HEK293 (cell line): ENCODE measurements around the gene PXMP2.

ENCODE experiments used
- HOXC10 ChIP-seq: sonication (generic); formaldehyde crosslinking; IDR thresholded peaks from 2 replicates; pipeline ENCODE4 v1.8.1; 2023; ENCODE audit warnings: mild to moderate bottlenecking, missing genetic modification reagents
- HOXD13 ChIP-seq: sonication (generic); formaldehyde crosslinking; IDR thresholded peaks from 2 replicates; pipeline ENCODE4 v1.8.0; 2022; ENCODE audit warnings: missing genetic modification reagents, borderline replicate concordance
- PRDM1 ChIP-seq: fragments of 450-650 bp; formaldehyde crosslinking; IDR thresholded peaks from 2 replicates; pipeline ENCODE4; 2016; ENCODE audit warnings: missing biosample characterization, missing genetic modification characterization
- SP7 ChIP-seq: fragments of 450-650 bp; formaldehyde crosslinking; IDR thresholded peaks from 2 replicates; pipeline ENCODE4 v1.5.1; 2016; ENCODE audit warnings: missing biosample characterization, missing genetic modification characterization
- ZBTB21 ChIP-seq: fragments of 450-650 bp; formaldehyde crosslinking; IDR thresholded peaks from 2 replicates; pipeline ENCODE4 v1.5.1; 2017; ENCODE audit warnings: missing biosample characterization, missing genetic modification characterization
- ZBTB48 ChIP-seq: fragments of 450-650 bp; formaldehyde crosslinking; IDR thresholded peaks from 2 replicates; pipeline ENCODE4 v1.5.1; 2016; ENCODE audit warnings: missing biosample characterization, missing genetic modification characterization
- ZNF112 ChIP-seq: fragments of 450-650 bp; formaldehyde crosslinking; IDR thresholded peaks from 2 replicates; pipeline ENCODE4 v1.5.0; 2017; ENCODE audit warnings: missing biosample characterization, missing genetic modification characterization
- ZNF133 ChIP-seq: fragments of 450-650 bp; formaldehyde crosslinking; IDR thresholded peaks from 2 replicates; pipeline ENCODE4 v1.5.1; 2016; ENCODE audit warnings: missing biosample characterization, missing genetic modification characterization
- ZNF140 ChIP-seq: fragments of 450-650 bp; formaldehyde crosslinking; IDR thresholded peaks from 2 replicates; pipeline ENCODE4 v1.5.1; 2016; ENCODE audit warnings: missing biosample characterization, missing genetic modification characterization
- ZNF155 ChIP-seq: fragments of 450-650 bp; formaldehyde crosslinking; IDR thresholded peaks from 2 replicates; pipeline ENCODE4 v1.5.1; 2016; ENCODE audit warnings: missing biosample characterization, missing genetic modification characterization
- ZNF274 ChIP-seq, 2 experiments: fragments of 200-500 bp in 1 of 2; fragments of 450-650 bp in 1 of 2; sonication (Bioruptor generic) in 1 of 2; formaldehyde crosslinking in 1 of 2; IDR thresholded peaks; 2 replicates each; pipeline versions ENCODE4 v1.5.1 to v1.6.1; 2014 to 2016; ENCODE audit warnings: borderline replicate concordance in 1 of 2, inconsistent platforms in 1 of 2, low read length in 1 of 2, missing biosample characterization in 1 of 2, missing genetic modification characterization in 1 of 2
- ZNF391 ChIP-seq: fragments of 450-650 bp; formaldehyde crosslinking; IDR thresholded peaks from 2 replicates; pipeline ENCODE4 v1.5.1; 2016; ENCODE audit warnings: low read depth, missing biosample characterization, missing genetic modification characterization, borderline replicate concordance
- ZNF404 ChIP-seq: fragments of 450-650 bp; formaldehyde crosslinking; IDR thresholded peaks from 2 replicates; pipeline ENCODE4 v1.5.1; 2017; ENCODE audit warnings: missing biosample characterization, missing genetic modification characterization
- ZNF473 ChIP-seq: fragments of 450-650 bp; formaldehyde crosslinking; IDR thresholded peaks from 2 replicates; pipeline ENCODE4 v1.5.1; 2017; ENCODE audit warnings: missing biosample characterization, missing genetic modification characterization
- ZNF561 ChIP-seq: fragments of 450-650 bp; IDR thresholded peaks from 2 replicates; pipeline ENCODE4 v1.5.1; 2018; ENCODE audit warnings: missing biosample characterization, missing genetic modification characterization, borderline replicate concordance
- ZNF777 ChIP-seq: fragments of 450-650 bp; formaldehyde crosslinking; IDR thresholded peaks from 2 replicates; pipeline ENCODE4 v1.5.1; 2017; ENCODE audit warnings: missing biosample characterization, missing genetic modification characterization, borderline replicate concordance
- TF ChIP-seq, protein P1 (sequence below): sonication (generic); formaldehyde crosslinking; IDR thresholded peaks from 2 replicates; pipeline ENCODE4 v1.8.1; 2022; ENCODE audit warnings: mild to moderate bottlenecking, moderate library complexity, missing genetic modification reagents
- TF ChIP-seq, protein P2 (sequence below): fragments of 450-650 bp; formaldehyde crosslinking; IDR thresholded peaks from 2 replicates; pipeline ENCODE4 v1.5.1; 2016; ENCODE audit warnings: missing biosample characterization, missing genetic modification characterization
- TF ChIP-seq, protein P3 (sequence below): fragments of 450-650 bp; formaldehyde crosslinking; IDR thresholded peaks from 2 replicates; pipeline ENCODE4 v1.5.1; 2016; ENCODE audit warnings: missing biosample characterization, missing genetic modification characterization, low read depth
- TF ChIP-seq, protein P4 (sequence below): fragments of 450-650 bp; formaldehyde crosslinking; conservative IDR thresholded peaks from 2 replicates; pipeline ENCODE4 v1.5.1; 2016; ENCODE audit warnings: low read depth, missing biosample characterization, missing genetic modification characterization
- TF ChIP-seq, protein P5 (sequence below): fragments of 450-650 bp; formaldehyde crosslinking; IDR thresholded peaks from 2 replicates; pipeline ENCODE4 v1.5.0; 2017; ENCODE audit warnings: missing biosample characterization, missing genetic modification characterization, borderline replicate concordance
- TF ChIP-seq, protein P6 (sequence below): fragments of 450-650 bp; formaldehyde crosslinking; IDR thresholded peaks from 2 replicates; pipeline ENCODE4 v1.5.1; 2016; ENCODE audit warnings: missing biosample characterization, missing genetic modification characterization, borderline replicate concordance
- TF ChIP-seq, protein P7 (sequence below): fragments of 450-650 bp; formaldehyde crosslinking; IDR thresholded peaks from 2 replicates; pipeline ENCODE4 v1.5.1; 2016; ENCODE audit warnings: missing biosample characterization, missing genetic modification characterization

The PXMP2 gene

DNA sequence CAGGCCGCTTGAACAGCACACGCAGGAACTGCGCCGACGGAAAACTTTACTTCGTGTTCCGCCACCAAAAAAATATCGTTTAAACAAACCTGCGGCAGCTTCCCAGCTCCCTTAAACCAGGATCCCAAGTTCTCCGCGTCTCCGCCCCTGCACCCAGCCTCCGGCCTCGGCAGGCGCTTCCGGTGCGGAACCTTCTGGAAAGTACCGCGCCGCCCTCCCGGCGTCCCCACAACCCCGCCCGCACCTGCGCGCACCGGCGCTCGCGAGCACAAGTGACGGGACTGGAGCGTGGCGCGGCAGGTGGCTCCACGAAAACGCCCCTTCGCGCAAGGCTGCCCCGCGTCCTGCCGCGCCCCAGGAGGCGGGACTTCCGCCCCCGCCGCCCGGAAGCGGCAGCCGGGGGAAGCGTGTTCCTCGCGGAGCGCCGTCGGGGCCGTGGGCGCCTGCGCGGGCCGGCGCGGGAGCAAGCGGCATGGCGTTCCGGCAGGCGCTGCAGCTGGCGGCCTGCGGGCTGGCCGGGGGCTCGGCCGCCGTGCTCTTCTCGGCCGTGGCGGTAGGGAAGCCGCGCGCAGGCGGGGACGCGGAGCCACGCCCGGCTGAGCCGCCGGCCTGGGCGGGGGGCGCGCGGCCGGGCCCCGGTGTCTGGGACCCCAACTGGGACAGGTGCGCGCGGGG lies 23.2 kb downstream of the PXMP2 start, which contains the start of gene PGAM5 (continued):
- TF ChIP-seq, protein P1, sequence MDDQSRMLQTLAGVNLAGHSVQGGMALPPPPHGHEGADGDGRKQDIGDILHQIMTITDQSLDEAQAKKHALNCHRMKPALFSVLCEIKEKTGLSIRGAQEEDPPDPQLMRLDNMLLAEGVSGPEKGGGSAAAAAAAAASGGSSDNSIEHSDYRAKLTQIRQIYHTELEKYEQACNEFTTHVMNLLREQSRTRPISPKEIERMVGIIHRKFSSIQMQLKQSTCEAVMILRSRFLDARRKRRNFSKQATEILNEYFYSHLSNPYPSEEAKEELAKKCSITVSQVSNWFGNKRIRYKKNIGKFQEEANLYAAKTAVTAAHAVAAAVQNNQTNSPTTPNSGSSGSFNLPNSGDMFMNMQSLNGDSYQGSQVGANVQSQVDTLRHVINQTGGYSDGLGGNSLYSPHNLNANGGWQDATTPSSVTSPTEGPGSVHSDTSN, result peak; percentile 73
- TF ChIP-seq, protein P2, sequence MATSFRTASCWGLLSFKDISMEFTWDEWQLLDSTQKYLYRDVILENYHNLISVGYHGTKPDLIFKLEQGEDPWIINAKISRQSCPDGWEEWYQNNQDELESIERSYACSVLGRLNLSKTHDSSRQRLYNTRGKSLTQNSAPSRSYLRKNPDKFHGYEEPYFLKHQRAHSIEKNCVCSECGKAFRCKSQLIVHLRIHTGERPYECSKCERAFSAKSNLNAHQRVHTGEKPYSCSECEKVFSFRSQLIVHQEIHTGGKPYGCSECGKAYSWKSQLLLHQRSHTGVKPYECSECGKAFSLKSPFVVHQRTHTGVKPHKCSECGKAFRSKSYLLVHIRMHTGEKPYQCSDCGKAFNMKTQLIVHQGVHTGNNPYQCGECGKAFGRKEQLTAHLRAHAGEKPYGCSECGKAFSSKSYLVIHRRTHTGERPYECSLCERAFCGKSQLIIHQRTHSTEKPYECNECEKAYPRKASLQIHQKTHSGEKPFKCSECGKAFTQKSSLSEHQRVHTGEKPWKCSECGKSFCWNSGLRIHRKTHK (tag by site-specific recombination), result no peak
- TF ChIP-seq, protein P3, sequence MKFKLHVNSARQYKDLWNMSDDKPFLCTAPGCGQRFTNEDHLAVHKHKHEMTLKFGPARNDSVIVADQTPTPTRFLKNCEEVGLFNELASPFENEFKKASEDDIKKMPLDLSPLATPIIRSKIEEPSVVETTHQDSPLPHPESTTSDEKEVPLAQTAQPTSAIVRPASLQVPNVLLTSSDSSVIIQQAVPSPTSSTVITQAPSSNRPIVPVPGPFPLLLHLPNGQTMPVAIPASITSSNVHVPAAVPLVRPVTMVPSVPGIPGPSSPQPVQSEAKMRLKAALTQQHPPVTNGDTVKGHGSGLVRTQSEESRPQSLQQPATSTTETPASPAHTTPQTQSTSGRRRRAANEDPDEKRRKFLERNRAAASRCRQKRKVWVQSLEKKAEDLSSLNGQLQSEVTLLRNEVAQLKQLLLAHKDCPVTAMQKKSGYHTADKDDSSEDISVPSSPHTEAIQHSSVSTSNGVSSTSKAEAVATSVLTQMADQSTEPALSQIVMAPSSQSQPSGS (tag by site-specific recombination), result no peak
- TF ChIP-seq, protein P4, sequence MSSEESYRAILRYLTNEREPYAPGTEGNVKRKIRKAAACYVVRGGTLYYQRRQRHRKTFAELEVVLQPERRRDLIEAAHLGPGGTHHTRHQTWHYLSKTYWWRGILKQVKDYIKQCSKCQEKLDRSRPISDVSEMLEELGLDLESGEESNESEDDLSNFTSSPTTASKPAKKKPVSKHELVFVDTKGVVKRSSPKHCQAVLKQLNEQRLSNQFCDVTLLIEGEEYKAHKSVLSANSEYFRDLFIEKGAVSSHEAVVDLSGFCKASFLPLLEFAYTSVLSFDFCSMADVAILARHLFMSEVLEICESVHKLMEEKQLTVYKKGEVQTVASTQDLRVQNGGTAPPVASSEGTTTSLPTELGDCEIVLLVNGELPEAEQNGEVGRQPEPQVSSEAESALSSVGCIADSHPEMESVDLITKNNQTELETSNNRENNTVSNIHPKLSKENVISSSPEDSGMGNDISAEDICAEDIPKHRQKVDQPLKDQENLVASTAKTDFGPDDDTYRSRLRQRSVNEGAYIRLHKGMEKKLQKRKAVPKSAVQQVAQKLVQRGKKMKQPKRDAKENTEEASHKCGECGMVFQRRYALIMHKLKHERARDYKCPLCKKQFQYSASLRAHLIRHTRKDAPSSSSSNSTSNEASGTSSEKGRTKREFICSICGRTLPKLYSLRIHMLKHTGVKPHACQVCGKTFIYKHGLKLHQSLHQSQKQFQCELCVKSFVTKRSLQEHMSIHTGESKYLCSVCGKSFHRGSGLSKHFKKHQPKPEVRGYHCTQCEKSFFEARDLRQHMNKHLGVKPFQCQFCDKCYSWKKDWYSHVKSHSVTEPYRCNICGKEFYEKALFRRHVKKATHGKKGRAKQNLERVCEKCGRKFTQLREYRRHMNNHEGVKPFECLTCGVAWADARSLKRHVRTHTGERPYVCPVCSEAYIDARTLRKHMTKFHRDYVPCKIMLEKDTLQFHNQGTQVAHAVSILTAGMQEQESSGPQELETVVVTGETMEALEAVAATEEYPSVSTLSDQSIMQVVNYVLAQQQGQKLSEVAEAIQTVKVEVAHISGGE (tag by site-specific recombination), result peak; percentile 90
- no peak for TF ChIP-seq PRDM1 (tag by site-specific recombination)
- TF ChIP-seq SP7, result peak; percentile 46; the same call in 1 of the 2 replicates
- TF ChIP-seq ZNF473 (tag by site-specific recombination), result no peak
- TF ChIP-seq, protein P5, sequence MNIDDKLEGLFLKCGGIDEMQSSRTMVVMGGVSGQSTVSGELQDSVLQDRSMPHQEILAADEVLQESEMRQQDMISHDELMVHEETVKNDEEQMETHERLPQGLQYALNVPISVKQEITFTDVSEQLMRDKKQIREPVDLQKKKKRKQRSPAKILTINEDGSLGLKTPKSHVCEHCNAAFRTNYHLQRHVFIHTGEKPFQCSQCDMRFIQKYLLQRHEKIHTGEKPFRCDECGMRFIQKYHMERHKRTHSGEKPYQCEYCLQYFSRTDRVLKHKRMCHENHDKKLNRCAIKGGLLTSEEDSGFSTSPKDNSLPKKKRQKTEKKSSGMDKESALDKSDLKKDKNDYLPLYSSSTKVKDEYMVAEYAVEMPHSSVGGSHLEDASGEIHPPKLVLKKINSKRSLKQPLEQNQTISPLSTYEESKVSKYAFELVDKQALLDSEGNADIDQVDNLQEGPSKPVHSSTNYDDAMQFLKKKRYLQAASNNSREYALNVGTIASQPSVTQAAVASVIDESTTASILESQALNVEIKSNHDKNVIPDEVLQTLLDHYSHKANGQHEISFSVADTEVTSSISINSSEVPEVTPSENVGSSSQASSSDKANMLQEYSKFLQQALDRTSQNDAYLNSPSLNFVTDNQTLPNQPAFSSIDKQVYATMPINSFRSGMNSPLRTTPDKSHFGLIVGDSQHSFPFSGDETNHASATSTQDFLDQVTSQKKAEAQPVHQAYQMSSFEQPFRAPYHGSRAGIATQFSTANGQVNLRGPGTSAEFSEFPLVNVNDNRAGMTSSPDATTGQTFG (tag by site-specific recombination), result no peak
- no peak for TF ChIP-seq ZBTB48 (tag by site-specific recombination)
- TF ChIP-seq ZNF155 (tag by site-specific recombination), result no peak
- peak; percentile 84 for TF ChIP-seq ZNF561 (tag by site-specific recombination)
- no peak for TF ChIP-seq ZNF404 (tag by site-specific recombination)
- TF ChIP-seq ZNF391, result peak; percentile 63; the same call in 1 of the 2 replicates
- no peak for TF ChIP-seq ZNF777
- TF ChIP-seq HOXC10 (CRISPR knock-in tag), result no peak
- TF ChIP-seq ZNF112 (tag by site-specific recombination), result no peak
- no peak for TF ChIP-seq ZBTB21 (tag by site-specific recombination)
- TF ChIP-seq, protein P6, sequence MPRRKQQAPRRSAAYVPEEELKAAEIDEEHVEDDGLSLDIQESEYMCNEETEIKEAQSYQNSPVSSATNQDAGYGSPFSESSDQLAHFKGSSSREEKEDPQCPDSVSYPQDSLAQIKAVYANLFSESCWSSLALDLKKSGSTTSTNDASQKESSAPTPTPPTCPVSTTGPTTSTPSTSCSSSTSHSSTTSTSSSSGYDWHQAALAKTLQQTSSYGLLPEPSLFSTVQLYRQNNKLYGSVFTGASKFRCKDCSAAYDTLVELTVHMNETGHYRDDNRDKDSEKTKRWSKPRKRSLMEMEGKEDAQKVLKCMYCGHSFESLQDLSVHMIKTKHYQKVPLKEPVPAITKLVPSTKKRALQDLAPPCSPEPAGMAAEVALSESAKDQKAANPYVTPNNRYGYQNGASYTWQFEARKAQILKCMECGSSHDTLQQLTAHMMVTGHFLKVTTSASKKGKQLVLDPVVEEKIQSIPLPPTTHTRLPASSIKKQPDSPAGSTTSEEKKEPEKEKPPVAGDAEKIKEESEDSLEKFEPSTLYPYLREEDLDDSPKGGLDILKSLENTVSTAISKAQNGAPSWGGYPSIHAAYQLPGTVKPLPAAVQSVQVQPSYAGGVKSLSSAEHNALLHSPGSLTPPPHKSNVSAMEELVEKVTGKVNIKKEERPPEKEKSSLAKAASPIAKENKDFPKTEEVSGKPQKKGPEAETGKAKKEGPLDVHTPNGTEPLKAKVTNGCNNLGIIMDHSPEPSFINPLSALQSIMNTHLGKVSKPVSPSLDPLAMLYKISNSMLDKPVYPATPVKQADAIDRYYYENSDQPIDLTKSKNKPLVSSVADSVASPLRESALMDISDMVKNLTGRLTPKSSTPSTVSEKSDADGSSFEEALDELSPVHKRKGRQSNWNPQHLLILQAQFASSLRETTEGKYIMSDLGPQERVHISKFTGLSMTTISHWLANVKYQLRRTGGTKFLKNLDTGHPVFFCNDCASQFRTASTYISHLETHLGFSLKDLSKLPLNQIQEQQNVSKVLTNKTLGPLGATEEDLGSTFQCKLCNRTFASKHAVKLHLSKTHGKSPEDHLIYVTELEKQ (tag by site-specific recombination), result peak; percentile 27; the same call in 1 of the 2 replicates
- TF ChIP-seq, protein P7, sequence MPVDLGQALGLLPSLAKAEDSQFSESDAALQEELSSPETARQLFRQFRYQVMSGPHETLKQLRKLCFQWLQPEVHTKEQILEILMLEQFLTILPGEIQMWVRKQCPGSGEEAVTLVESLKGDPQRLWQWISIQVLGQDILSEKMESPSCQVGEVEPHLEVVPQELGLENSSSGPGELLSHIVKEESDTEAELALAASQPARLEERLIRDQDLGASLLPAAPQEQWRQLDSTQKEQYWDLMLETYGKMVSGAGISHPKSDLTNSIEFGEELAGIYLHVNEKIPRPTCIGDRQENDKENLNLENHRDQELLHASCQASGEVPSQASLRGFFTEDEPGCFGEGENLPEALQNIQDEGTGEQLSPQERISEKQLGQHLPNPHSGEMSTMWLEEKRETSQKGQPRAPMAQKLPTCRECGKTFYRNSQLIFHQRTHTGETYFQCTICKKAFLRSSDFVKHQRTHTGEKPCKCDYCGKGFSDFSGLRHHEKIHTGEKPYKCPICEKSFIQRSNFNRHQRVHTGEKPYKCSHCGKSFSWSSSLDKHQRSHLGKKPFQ, result no peak
- no peak for TF ChIP-seq ZNF274 (IDR thresholded peaks at IDR 0.05; ENCODE audit: low read length)
- TF ChIP-seq ZNF274 (tag by site-specific recombination; IDR thresholded peaks at IDR 0.05; ENCODE audit: borderline replicate concordance), result no peak
- TF ChIP-seq ZNF133 (tag by site-specific recombination), result no peak
- no peak for TF ChIP-seq ZNF140 (tag by site-specific recombination)
- TF ChIP-seq HOXD13, result no peak
